Skin epidermis (tissue), 12 donors: ENCODE data around the gene GREB1.

Experiments used
- H3K27ac ChIP-seq, 21 experiments: fragments of 200-600 bp; sonication (generic) in 11 of 21; one replicate each; pipeline ENCODE4 v1.5.0; 2020; ENCODE audit warnings: mild to moderate bottlenecking in 3 of 21, inconsistent platforms in 2 of 21, moderate library complexity in 2 of 21
- H3K4me3 ChIP-seq, 7 experiments: fragments of 200-600 bp; sonication (generic) in 2 of 7; one replicate each; pipeline ENCODE4 v1.5.0; 2020; ENCODE audit warnings: inconsistent platforms in 2 of 7, mild to moderate bottlenecking in 2 of 7, moderate library complexity in 1 of 7

The GREB1 gene

GRCh38 chr2:11535899-11536344 is 2.1 kb downstream of the GREB1 start:
- no peak overlapping the region for H3K27ac ChIP-seq
- H3K4me3 ChIP-seq, result no peak overlapping the region

- no peak overlapping the region for H3K4me3 ChIP-seq
- H3K27ac ChIP-seq, result no peak overlapping the region
Measured at GRCh38 chr2:11537951-11538350, 4.1 kb downstream of the GREB1 start.

- Histone ChIP-seq H3K4me3 (no peak overlapping the region), H3K27ac (no peak overlapping the region)
Measured at GRCh38 chr2:11539317-11540147, 5.7 kb downstream of the GREB1 start.

- H3K4me3 ChIP-seq, result no peak overlapping the region
- H3K27ac ChIP-seq, result no peak overlapping the region
Measured at GRCh38 chr2:11540148-11540995, 6.5 kb downstream of the GREB1 start.

- H3K4me3 ChIP-seq, result no peak overlapping the region
- H3K27ac ChIP-seq, result no peak overlapping the region
Measured at GRCh38 chr2:11540996-11541692, 7.3 kb downstream of the GREB1 start.

GRCh38 chr2:11541693-11542274 is 7.9 kb downstream of the GREB1 start:
- no peak overlapping the region for H3K4me3 ChIP-seq
- no peak overlapping the region for H3K27ac ChIP-seq

GRCh38 chr2:11542275-11542819 is 8.5 kb downstream of the GREB1 start:
- Histone ChIP-seq H3K27ac (no peak overlapping the region), H3K4me3 (no peak overlapping the region)

GRCh38 chr2:11543337-11544216 is 9.7 kb downstream of the GREB1 start:
- no peak overlapping the region for H3K27ac ChIP-seq

GRCh38 chr2:11546072-11546471 is 12.2 kb downstream of the GREB1 start:
- Histone ChIP-seq H3K27ac (no peak overlapping the region), H3K4me3 (no peak overlapping the region)

More at GRCh38 chr2:11543337-11544216, 9.7 kb downstream of the GREB1 start:
- no peak overlapping the region for H3K4me3 ChIP-seq

- Histone ChIP-seq H3K4me3 (no peak overlapping the region), H3K27ac (no peak overlapping the region)
Measured at GRCh38 chr2:11547912-11548497, 14.2 kb downstream of the GREB1 start.

- no peak overlapping the region for H3K4me3 ChIP-seq
- no peak overlapping the region for H3K27ac ChIP-seq
Measured at GRCh38 chr2:11550302-11550701, 16.5 kb downstream of the GREB1 start.

GRCh38 chr2:11550901-11551568 is 17.2 kb downstream of the GREB1 start:
- Histone ChIP-seq H3K27ac (no peak overlapping the region), H3K4me3 (no peak overlapping the region)

GRCh38 chr2:11551569-11552259 is 17.9 kb downstream of the GREB1 start:
- Histone ChIP-seq H3K4me3 (no peak overlapping the region), H3K27ac (no peak overlapping the region)

GRCh38 chr2:11552260-11552638 is 18.4 kb downstream of the GREB1 start:
- no peak overlapping the region for H3K4me3 ChIP-seq
- H3K27ac ChIP-seq, result no peak overlapping the region

- Histone ChIP-seq H3K4me3 (no peak overlapping the region), H3K27ac (no peak overlapping the region)
Measured at GRCh38 chr2:11553661-11554398, 20.0 kb downstream of the GREB1 start.

GRCh38 chr2:11554399-11554716 is 20.5 kb downstream of the GREB1 start:
- no peak overlapping the region for H3K27ac ChIP-seq

More at GRCh38 chr2:11554399-11554716, 20.5 kb downstream of the GREB1 start:
- no peak overlapping the region for H3K4me3 ChIP-seq
